ENCODE measurements around the gene LCORL.

Gene LCORL

DNA sequence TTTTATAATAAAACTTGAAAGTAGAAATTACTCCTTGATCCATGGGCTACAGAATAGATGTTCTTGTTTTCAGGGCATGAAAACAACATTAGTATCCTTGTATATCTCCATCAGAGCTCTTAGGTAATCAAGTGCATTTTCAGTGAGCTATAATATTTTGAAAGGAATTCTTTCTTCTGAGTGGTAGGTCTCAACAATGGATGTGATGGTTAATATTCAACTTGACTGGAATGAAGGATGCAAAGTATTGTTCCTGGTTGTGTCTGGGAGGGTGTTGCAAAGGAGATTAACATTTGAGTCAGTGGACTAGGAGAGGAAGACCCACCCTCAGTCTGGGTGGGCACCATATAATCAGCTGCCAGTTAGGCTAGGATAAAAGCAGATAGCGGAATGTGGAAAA, 100.1 kb downstream of the LCORL start:
- in situ Hi-C loops (cut with HindIII; ENCODE audit: low sequenced_read_pairs) = no loop called here
- no peak overlapping the region for H3K4me3 ChIP-seq (ENCODE audit: low read depth, low read length)
- TF ChIP-seq, protein P1, sequence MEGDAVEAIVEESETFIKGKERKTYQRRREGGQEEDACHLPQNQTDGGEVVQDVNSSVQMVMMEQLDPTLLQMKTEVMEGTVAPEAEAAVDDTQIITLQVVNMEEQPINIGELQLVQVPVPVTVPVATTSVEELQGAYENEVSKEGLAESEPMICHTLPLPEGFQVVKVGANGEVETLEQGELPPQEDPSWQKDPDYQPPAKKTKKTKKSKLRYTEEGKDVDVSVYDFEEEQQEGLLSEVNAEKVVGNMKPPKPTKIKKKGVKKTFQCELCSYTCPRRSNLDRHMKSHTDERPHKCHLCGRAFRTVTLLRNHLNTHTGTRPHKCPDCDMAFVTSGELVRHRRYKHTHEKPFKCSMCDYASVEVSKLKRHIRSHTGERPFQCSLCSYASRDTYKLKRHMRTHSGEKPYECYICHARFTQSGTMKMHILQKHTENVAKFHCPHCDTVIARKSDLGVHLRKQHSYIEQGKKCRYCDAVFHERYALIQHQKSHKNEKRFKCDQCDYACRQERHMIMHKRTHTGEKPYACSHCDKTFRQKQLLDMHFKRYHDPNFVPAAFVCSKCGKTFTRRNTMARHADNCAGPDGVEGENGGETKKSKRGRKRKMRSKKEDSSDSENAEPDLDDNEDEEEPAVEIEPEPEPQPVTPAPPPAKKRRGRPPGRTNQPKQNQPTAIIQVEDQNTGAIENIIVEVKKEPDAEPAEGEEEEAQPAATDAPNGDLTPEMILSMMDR (IDR thresholded peaks at IDR 0.05; ENCODE audit: low read depth, low read length) = no peak

DNA sequence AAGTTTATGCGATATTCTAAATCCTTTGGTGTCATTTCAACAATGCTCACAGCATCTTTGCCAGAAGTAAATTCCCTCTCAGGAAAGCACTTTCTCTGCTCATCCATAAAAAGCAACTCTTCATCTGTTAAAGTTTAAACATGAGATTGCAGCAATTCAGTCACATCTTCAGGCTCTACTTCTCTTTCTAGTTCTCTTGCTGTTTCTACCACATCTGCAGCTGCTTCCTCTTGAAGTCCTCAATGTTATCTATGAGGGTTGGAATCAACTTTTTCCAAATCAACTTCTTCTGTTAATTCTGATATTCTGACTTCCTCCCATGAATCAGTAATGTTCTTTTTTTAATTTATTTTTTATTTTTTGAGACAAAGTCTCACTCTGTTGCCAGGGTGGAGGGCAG, 100.9 kb downstream of the LCORL start:
- in situ Hi-C loops (cut with HindIII; ENCODE audit: low sequenced_read_pairs) = no loop called here
- TF ChIP-seq, protein P1 (IDR thresholded peaks at IDR 0.05; ENCODE audit: low read depth, low read length) = no peak
- H3K4me3 ChIP-seq (ENCODE audit: low read depth, low read length) = no peak overlapping the region
- no peak for DNase-seq (ENCODE audit: low read depth, low spot score)

More for the DNA sequence above, 100.1 kb downstream of the LCORL start:
- no peak for DNase-seq (ENCODE audit: low read depth, low spot score)

DNA sequence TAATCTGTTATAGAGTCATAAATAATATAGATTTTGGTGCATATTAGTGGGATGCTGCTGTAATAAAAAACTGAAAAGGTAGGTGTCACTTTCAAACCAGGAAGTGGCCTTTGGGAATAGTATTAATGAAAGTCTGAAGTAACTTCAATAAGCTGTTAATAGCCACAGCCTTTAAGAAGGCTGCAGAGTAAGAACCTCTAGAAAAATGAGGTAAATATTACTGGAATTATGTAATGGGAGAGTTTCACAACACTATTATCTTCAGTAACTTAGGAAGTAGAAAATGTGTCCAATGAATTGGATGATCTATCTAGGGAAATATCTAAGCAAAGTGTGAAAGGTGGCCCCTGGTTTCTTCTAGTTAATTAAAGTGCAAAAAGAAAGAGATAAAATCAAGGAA, 106.1 kb downstream of the LCORL start:
- in situ Hi-C loops (cut with HindIII; ENCODE audit: low sequenced_read_pairs) = no loop called here

DNA sequence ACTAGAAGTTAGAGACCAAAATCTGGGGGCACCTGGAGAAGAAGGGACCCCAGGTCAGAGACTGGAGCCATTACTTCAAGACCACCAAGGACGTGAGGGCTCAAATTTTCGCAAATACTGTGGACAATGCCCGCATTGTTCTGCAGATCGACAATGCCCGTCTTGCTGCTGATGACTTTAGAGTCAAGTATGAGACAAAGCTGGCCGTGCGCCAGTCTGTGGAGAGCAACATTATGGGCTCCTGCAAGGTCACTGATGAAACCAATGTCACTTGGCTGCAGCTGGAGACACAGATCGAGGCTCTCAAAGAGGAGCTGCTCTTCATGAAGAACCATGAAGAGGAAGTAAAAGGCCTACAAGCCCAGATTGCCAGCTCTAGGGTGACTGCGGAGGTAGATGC, 109.5 kb downstream of the LCORL start:
- no peak for DNase-seq (ENCODE audit: low read depth, low spot score)
- in situ Hi-C loops (cut with HindIII; ENCODE audit: low sequenced_read_pairs) = no loop called here
- H3K4me3 ChIP-seq (ENCODE audit: low read depth, low read length) = no peak overlapping the region
- TF ChIP-seq, protein P1 (IDR thresholded peaks at IDR 0.05; ENCODE audit: low read depth, low read length) = no peak

More for the DNA sequence above, 106.1 kb downstream of the LCORL start:
- DNase-seq (ENCODE audit: low read depth, low spot score) = no peak
- TF ChIP-seq, protein P1 (IDR thresholded peaks at IDR 0.05; ENCODE audit: low read depth, low read length) = no peak
- no peak overlapping the region for H3K4me3 ChIP-seq (ENCODE audit: low read depth, low read length)

DNA sequence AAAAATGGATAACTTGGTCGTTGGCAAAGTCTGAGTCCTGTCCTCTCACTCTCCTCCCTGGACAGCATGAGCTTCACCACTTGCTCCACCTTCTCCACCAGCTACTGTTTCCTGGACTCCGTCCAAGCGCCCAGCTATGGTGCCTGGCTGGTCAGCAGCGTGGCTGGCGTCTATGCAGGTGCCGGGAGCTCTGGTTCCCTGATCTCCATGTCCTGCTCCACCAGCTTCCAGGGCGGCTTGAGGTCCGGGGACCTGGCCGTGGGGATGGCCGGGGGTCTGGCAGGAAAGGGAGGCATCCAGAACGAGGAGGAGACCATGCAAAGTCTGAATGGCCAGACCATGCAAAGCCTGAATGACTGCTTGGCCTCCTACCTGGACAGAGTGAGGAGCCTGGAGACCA, 109.9 kb downstream of the LCORL start:
- DNase-seq (ENCODE audit: low read depth, low spot score) = no peak
- in situ Hi-C loops (cut with HindIII; ENCODE audit: low sequenced_read_pairs) = no loop called here
- TF ChIP-seq, protein P1 (IDR thresholded peaks at IDR 0.05; ENCODE audit: low read depth, low read length) = no peak
- no peak overlapping the region for H3K4me3 ChIP-seq (ENCODE audit: low read depth, low read length)

DNA sequence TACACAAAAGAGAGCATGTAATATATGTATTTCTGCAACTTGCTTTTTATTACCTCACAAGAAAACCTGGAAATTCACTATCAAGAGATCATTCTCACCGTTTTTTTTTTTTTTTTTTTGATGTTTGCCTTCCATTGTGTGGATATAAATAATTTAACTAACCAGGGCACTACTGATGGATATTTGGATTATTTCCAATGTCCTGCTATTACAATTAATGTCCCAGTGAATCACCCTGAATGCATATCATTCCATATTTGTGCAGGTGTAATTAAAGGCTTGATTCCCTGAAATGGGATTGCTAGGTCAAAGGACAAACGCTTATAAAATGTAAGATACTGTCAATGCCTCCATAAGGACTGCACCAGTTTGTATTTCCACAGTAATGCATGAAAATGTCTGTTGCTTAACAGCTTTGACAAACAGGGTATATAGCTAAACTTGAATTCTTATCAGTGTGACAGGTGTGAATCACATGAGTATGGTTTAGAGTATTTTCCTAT, 123.0 kb downstream of the LCORL start:
- no peak overlapping the region for H3K4me3 ChIP-seq (ENCODE audit: low read depth, low read length)
- TF ChIP-seq, protein P1 (IDR thresholded peaks at IDR 0.05; ENCODE audit: low read depth, low read length) = no peak
- in situ Hi-C loops (cut with HindIII; ENCODE audit: low sequenced_read_pairs) = no loop called here
- no peak for DNase-seq (ENCODE audit: low read depth, low spot score)

DNA sequence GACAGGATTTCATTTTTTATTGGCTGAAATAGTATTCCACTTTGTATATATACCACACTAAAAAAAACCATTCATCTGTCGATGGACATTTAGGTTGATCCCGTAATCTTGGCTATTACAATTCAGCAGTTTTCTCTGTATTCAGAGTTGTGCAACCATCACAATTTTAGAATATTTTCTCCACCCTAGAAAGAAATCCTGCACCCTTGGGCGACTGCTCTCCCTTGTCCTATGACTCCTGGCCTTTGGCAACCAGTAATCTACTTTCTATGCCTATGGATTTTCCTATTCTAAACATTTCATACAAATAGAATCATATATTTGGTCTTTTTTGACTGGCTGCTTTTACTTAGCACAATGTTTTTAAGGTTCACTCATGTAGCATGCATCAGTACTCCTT, 126.1 kb downstream of the LCORL start:
- in situ Hi-C loops (cut with HindIII; ENCODE audit: low sequenced_read_pairs) = no loop called here
- TF ChIP-seq, protein P1 (IDR thresholded peaks at IDR 0.05; ENCODE audit: low read depth, low read length) = no peak
- H3K4me3 ChIP-seq (ENCODE audit: low read depth, low read length) = no peak overlapping the region
- DNase-seq (ENCODE audit: low read depth, low spot score) = no peak

Measured in astrocyte of the spinal cord (primary cell).